WTC11 (cell line): ENCODE measurements around the gene EMILIN3. TPM values are rescaled to one million over a fixed set of nuclear protein-coding genes. Genes with fewer than 3 reads are reported as not detected.

Experiments used
- ATAC-seq: fragments of 200-7000 bp; cut with Tn5 transposase; 2 replicates; pipeline ENCODE4 v1.10.0; 2021; ENCODE audit warnings: mild to moderate bottlenecking, moderate library complexity
- CTCF ChIA-PET: fragments of 300-600 bp; sonication (Branson Sonifier 250); formaldehyde crosslinking; loops from one replicate; lab custom pipeline; 2021; ENCODE audit warnings: antibody characterized with exemption; lab: Charles Lee
- POLR2A ChIA-PET: fragments of 350-600 bp; sonication (Branson Sonifier 250); formaldehyde crosslinking; loops from one replicate; lab custom pipeline; 2021; ENCODE audit warnings: antibody characterized with exemption; lab: Charles Lee
- DNase-seq: peaks from one replicate; pipeline ENCODE4 v3.0.0; 2021; ENCODE audit warnings: low spot score
- H3K27ac Mint-ChIP-seq: 2 replicates; pipeline ENCODE4 v1.8.0; 2021; ENCODE audit warnings: mixed read lengths
- H3K27me3 Mint-ChIP-seq: 2 replicates; pipeline ENCODE4 v1.8.0; 2021; ENCODE audit warnings: low read depth, mild to moderate bottlenecking, moderate library complexity, mixed read lengths
- H3K36me3 Mint-ChIP-seq: 2 replicates; pipeline ENCODE4 v1.8.0; 2021; ENCODE audit warnings: mixed read lengths
- H3K4me1 Mint-ChIP-seq: 2 replicates; pipeline ENCODE4 v1.8.0; 2022; ENCODE audit warnings: mixed read lengths
- H3K4me3 Mint-ChIP-seq: 2 replicates; pipeline ENCODE4 v1.8.0; 2021; ENCODE audit warnings: mild to moderate bottlenecking, moderate library complexity, mixed read lengths
- H3K9me3 Mint-ChIP-seq: 2 replicates; pipeline ENCODE4 v1.8.0; 2021; ENCODE audit warnings: mixed read lengths
- ATF1 ChIP-seq: sonication (generic); formaldehyde crosslinking; IDR thresholded peaks from 2 replicates; pipeline ENCODE4 v1.8.1; 2023; ENCODE audit warnings: mild to moderate bottlenecking, moderate library complexity, missing genetic modification reagents
- ATF3 ChIP-seq: sonication (generic); formaldehyde crosslinking; conservative IDR thresholded peaks from 2 replicates; pipeline ENCODE4 v1.8.1; 2022; ENCODE audit warnings: mild to moderate bottlenecking, missing genetic modification reagents
- ATF6 ChIP-seq: sonication (generic); formaldehyde crosslinking; IDR thresholded peaks from 2 replicates; pipeline ENCODE4 v1.8.1; 2023; ENCODE audit warnings: mild to moderate bottlenecking, missing genetic modification reagents
- ETV6 ChIP-seq: sonication (generic); formaldehyde crosslinking; IDR thresholded peaks from 2 replicates; pipeline ENCODE4 v1.8.1; 2022; ENCODE audit warnings: mild to moderate bottlenecking, missing genetic modification reagents
- FOXJ3 ChIP-seq: sonication (generic); formaldehyde crosslinking; IDR thresholded peaks from 2 replicates; pipeline ENCODE4 v1.9.0; 2021; ENCODE audit warnings: missing genetic modification reagents, mild to moderate bottlenecking, borderline replicate concordance
- FOXP4 ChIP-seq: sonication (generic); formaldehyde crosslinking; IDR thresholded peaks from 2 replicates; pipeline ENCODE4 v1.8.0; 2022; ENCODE audit warnings: mild to moderate bottlenecking, missing genetic modification reagents
- GABPB1 ChIP-seq: sonication (generic); formaldehyde crosslinking; IDR thresholded peaks from 2 replicates; pipeline ENCODE4 v1.8.1; 2023; ENCODE audit warnings: mild to moderate bottlenecking, missing genetic modification reagents
- GTF2I ChIP-seq: fragments of 250-450 bp; sonication (Bioruptor Pico); conservative IDR thresholded peaks from 2 replicates; pipeline ENCODE4 v1.4.0; 2021; ENCODE audit warnings: mild to moderate bottlenecking
- IRF2 ChIP-seq: sonication (generic); formaldehyde crosslinking; IDR thresholded peaks from 2 replicates; pipeline ENCODE4 v1.8.0; 2022; ENCODE audit warnings: low read depth, missing genetic modification reagents, borderline replicate concordance
- JAZF1 ChIP-seq: fragments of 250-450 bp; sonication (Bioruptor Pico); IDR thresholded peaks from 2 replicates; pipeline ENCODE4 v1.9.0; 2021; ENCODE audit warnings: moderate library complexity, mild to moderate bottlenecking, inconsistent platforms
- JUN ChIP-seq: sonication (generic); formaldehyde crosslinking; IDR thresholded peaks from 2 replicates; pipeline ENCODE4 v1.8.0; 2023; ENCODE audit warnings: mild to moderate bottlenecking, missing genetic modification reagents
- MYBL2 ChIP-seq: sonication (generic); formaldehyde crosslinking; IDR thresholded peaks from 2 replicates; pipeline ENCODE4 v1.8.1; 2023; ENCODE audit warnings: mild to moderate bottlenecking, moderate library complexity, missing genetic modification reagents
- NFATC4 ChIP-seq: fragments of 250-450 bp; sonication (Bioruptor Pico); IDR thresholded peaks from 2 replicates; pipeline ENCODE4 v1.9.0; 2021; ENCODE audit warnings: mild to moderate bottlenecking
- NFE2L1 ChIP-seq: sonication (generic); formaldehyde crosslinking; IDR thresholded peaks from 2 replicates; pipeline ENCODE4 v1.8.1; 2023; ENCODE audit warnings: missing genetic modification reagents
- NFYB ChIP-seq: sonication (generic); formaldehyde crosslinking; conservative IDR thresholded peaks from 2 replicates; pipeline ENCODE4 v1.8.0; 2022; ENCODE audit warnings: low read depth, missing genetic modification reagents
- SMAD3 ChIP-seq: sonication (generic); formaldehyde crosslinking; IDR thresholded peaks from 2 replicates; pipeline ENCODE4 v1.8.0; 2022; ENCODE audit warnings: missing genetic modification reagents, mild to moderate bottlenecking, borderline replicate concordance
- SOX15 ChIP-seq: fragments of 250-450 bp; sonication (Bioruptor Pico); IDR thresholded peaks from 2 replicates; pipeline ENCODE4 v1.9.0; 2021; ENCODE audit warnings: mild to moderate bottlenecking
- SP1 ChIP-seq: sonication (generic); formaldehyde crosslinking; conservative IDR thresholded peaks from 2 replicates; pipeline ENCODE4 v1.8.1; 2022; ENCODE audit warnings: missing genetic modification reagents
- TEAD4 ChIP-seq: sonication (generic); formaldehyde crosslinking; IDR thresholded peaks from 2 replicates; pipeline ENCODE4 v1.8.0; 2022; ENCODE audit warnings: mild to moderate bottlenecking, missing genetic modification reagents
- ZNF121 ChIP-seq: sonication (generic); formaldehyde crosslinking; IDR thresholded peaks from 2 replicates; pipeline ENCODE4 v1.8.0; 2023; ENCODE audit warnings: missing genetic modification reagents
- ZNF219 ChIP-seq: sonication (generic); formaldehyde crosslinking; IDR thresholded peaks from 2 replicates; pipeline ENCODE4 v1.8.0; 2023; ENCODE audit warnings: missing genetic modification reagents, mild to moderate bottlenecking, borderline replicate concordance
- ZNF232 ChIP-seq: sonication (generic); formaldehyde crosslinking; IDR thresholded peaks from 2 replicates; pipeline ENCODE4 v1.8.0; 2022; ENCODE audit warnings: mild to moderate bottlenecking, missing genetic modification reagents
- ZNF512 ChIP-seq: sonication (generic); formaldehyde crosslinking; IDR thresholded peaks from 2 replicates; pipeline ENCODE4 v1.8.1; 2022; ENCODE audit warnings: missing genetic modification reagents, borderline replicate concordance
- ZNF532 ChIP-seq: fragments of 250-450 bp; sonication (Bioruptor Pico); IDR thresholded peaks from 2 replicates; pipeline ENCODE4 v1.9.0; 2021; ENCODE audit warnings: mild to moderate bottlenecking, borderline replicate concordance
- total RNA-seq: library from RNA; stranded (reverse); gene quantifications from 3 replicates; pipeline ENCODE4 v1.2.3, GENCODE V29; 2021
- TF ChIP-seq, protein P1 (sequence below): fragments of 250-450 bp; sonication (Bioruptor Pico); IDR thresholded peaks from 2 replicates; pipeline ENCODE4 v1.9.0; 2021; ENCODE audit warnings: mild to moderate bottlenecking
- TF ChIP-seq, protein P2 (sequence below): sonication (generic); formaldehyde crosslinking; IDR thresholded peaks from 2 replicates; pipeline ENCODE4 v1.8.1; 2023; ENCODE audit warnings: mild to moderate bottlenecking, missing genetic modification reagents

The EMILIN3 gene
- total RNA-seq, 1 experiment from 2014 or later, result 5.5 TPM

DNA sequence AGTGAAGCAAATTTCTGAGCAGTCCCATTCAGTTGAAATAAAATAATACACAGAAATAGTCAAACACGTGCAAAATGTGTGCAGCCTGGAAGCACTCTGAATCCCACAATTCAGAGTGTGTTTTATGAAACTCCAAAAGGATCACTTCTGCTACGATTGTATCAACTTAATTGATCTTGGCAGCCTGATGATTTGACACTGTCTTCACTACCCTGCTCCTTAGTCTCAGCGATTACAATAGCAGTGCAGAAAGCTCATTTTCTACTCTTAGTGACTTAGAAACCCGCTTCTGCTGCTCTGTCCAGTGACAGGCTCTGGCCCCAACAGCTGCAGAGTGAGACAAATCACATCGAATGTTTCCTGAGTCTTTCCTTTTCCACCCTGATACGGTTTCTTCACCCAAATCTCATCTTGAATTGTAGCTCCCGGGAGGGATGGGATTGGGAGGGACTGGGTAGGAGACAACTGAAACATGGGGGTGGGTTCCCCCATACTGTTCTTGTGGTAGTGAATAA lies 16.2 kb upstream of the EMILIN3 start (continued):
- TF ChIP-seq FOXP4 (no peak), NFYB (CRISPR knock-in tag) (no peak), ZNF219 (CRISPR knock-in tag) (no peak), GABPB1 (CRISPR knock-in tag) (no peak), IRF2 (CRISPR knock-in tag) (no peak), SP1 (no peak), JAZF1 (CRISPR knock-in tag) (no peak)

GRCh38 chr20:41380551-41381193 lies 14.1 kb upstream of the EMILIN3 start:
- Mint-ChIP-seq H3K9me3 (no peaks in the 10 kb centered on the region), H3K27ac (no peak overlapping the region), H3K27me3 (peaks cover 2% of the 10 kb centered on the region), H3K4me3 (no peak overlapping the region), H3K4me1 (peaks cover 9% of the 10 kb centered on the region; the same call in 1 of the 2 replicates), H3K36me3 (no peaks in the 10 kb centered on the region)
- ChIA-PET CTCF (interaction anchor here (0.6 to 1.3 kb wide), 7 partner anchors 15 to 208 kb away, joined by 3 to 8 read pairs (median 4); partner anchors contain the start of gene LPIN3), POLR2A (no interaction called here)
- ATAC-seq (peak; percentile 59; the same call in 1 of the 2 replicates), DNase-seq (no peak)
- TF ChIP-seq ZNF532 (CRISPR knock-in tag), result no peak
- TF ChIP-seq, protein P1, sequence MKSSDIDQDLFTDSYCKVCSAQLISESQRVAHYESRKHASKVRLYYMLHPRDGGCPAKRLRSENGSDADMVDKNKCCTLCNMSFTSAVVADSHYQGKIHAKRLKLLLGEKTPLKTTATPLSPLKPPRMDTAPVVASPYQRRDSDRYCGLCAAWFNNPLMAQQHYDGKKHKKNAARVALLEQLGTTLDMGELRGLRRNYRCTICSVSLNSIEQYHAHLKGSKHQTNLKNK (CRISPR knock-in tag), result no peak
- no peak for TF ChIP-seq TEAD4 (CRISPR knock-in tag)
- no peak for TF ChIP-seq SOX15 (CRISPR knock-in tag)
- no peak for TF ChIP-seq MYBL2 (CRISPR knock-in tag)
- TF ChIP-seq FOXJ3 (CRISPR knock-in tag), result no peak
- TF ChIP-seq SMAD3 (CRISPR knock-in tag), result no peak
- TF ChIP-seq GTF2I (CRISPR knock-in tag), result no peak
- TF ChIP-seq ATF3 (CRISPR knock-in tag), result no peak
- TF ChIP-seq NFATC4 (CRISPR knock-in tag), result no peak
- TF ChIP-seq ATF1 (CRISPR knock-in tag), result no peak
- TF ChIP-seq NFE2L1 (CRISPR knock-in tag), result no peak
- TF ChIP-seq ATF6 (CRISPR knock-in tag), result no peak
- TF ChIP-seq NFYB (CRISPR knock-in tag), result no peak
- no peak for TF ChIP-seq ZNF232 (CRISPR knock-in tag)
- TF ChIP-seq ZNF512 (CRISPR knock-in tag), result no peak
- no peak for TF ChIP-seq JUN (CRISPR knock-in tag)
- no peak for TF ChIP-seq ZNF121
- TF ChIP-seq ETV6, result no peak
- TF ChIP-seq, protein P2, sequence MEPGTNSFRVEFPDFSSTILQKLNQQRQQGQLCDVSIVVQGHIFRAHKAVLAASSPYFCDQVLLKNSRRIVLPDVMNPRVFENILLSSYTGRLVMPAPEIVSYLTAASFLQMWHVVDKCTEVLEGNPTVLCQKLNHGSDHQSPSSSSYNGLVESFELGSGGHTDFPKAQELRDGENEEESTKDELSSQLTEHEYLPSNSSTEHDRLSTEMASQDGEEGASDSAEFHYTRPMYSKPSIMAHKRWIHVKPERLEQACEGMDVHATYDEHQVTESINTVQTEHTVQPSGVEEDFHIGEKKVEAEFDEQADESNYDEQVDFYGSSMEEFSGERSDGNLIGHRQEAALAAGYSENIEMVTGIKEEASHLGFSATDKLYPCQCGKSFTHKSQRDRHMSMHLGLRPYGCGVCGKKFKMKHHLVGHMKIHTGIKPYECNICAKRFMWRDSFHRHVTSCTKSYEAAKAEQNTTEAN, result no peak
